Smooth muscle cell (in vitro differentiated cells): Measurements from ENCODE around the gene FOXO1. TPM values are rescaled to one million over a fixed set of nuclear protein-coding genes. Genes with fewer than 3 reads are reported as not detected.

Source experiments
- DNase-seq: peaks from one replicate; lab custom pipeline; 2025; ENCODE audit not compliant: unreplicated experiment; lab: John Stamatoyannopoulos, UW
- H2AFZ ChIP-seq: fragments of 200-600 bp; sonication (generic); 2 replicates; pipeline ENCODE4 v1.6.0; 2016; ENCODE audit warnings: antibody characterized with exemption, low read depth, mild to moderate bottlenecking
- H3F3A ChIP-seq: fragments of 200-600 bp; sonication (generic); 2 replicates; pipeline ENCODE4 v1.6.0; 2017; ENCODE audit warnings: antibody characterized with exemption, low read depth
- H3K27ac ChIP-seq: fragments of 200-600 bp; sonication (generic); 2 replicates; pipeline ENCODE4 v1.5.1; 2016; ENCODE audit warnings: low read depth, mild to moderate bottlenecking
- H3K27me3 ChIP-seq: fragments of 200-600 bp; sonication (generic); 2 replicates; pipeline ENCODE4 v1.6.1; 2016; ENCODE audit warnings: low read depth, mild to moderate bottlenecking
- H3K36me3 ChIP-seq: fragments of 200-600 bp; sonication (generic); 2 replicates; pipeline ENCODE4 v1.5.1; 2016; ENCODE audit warnings: low read depth
- H3K4me1 ChIP-seq: fragments of 200-600 bp; sonication (generic); 2 replicates; pipeline ENCODE4 v1.5.1; 2016; ENCODE audit warnings: low read depth
- H3K4me2 ChIP-seq: fragments of 200-600 bp; sonication (generic); 2 replicates; pipeline ENCODE4 v1.6.0; 2016; ENCODE audit warnings: mild to moderate bottlenecking
- H3K4me3 ChIP-seq: fragments of 200-600 bp; sonication (generic); 2 replicates; pipeline ENCODE4 v1.5.1; 2016; ENCODE audit warnings: mild to moderate bottlenecking
- H3K79me2 ChIP-seq: fragments of 200-600 bp; sonication (generic); 2 replicates; pipeline ENCODE4 v1.6.0; 2016; ENCODE audit warnings: low read depth, mild to moderate bottlenecking
- H3K9ac ChIP-seq: fragments of 200-600 bp; sonication (generic); 2 replicates; pipeline ENCODE4 v1.6.0; 2016; ENCODE audit warnings: low read depth
- H3K9me3 ChIP-seq: fragments of 200-600 bp; sonication (generic); replicated peaks from 2 replicates; pipeline ENCODE4 v1.5.1; 2016; ENCODE audit warnings: low read depth
- H4K20me1 ChIP-seq: fragments of 200-600 bp; sonication (generic); 2 replicates; pipeline ENCODE4 v1.6.0; 2016; ENCODE audit warnings: low read depth
- WGBS: methylation state at CpG from one replicate; pipeline ENCODE4 v1.1.7; 2016; ENCODE audit warnings: low lambda C conversion rate; 5-methylcytosine and 5-hydroxymethylcytosine counted together
- polyA plus RNA-seq: library from polyadenylated mRNA; unstranded; fragments of >200 nt; fragmentation: Nextera tagmentation; extraction: Ambion mirVana; gene quantifications from 2 replicates; pipeline ENCODE4 v1.2.1, GENCODE V29; 2016
- total RNA-seq: library from RNA; depleted of rRNA; stranded (reverse); fragments of >200 nt; gene quantifications from 2 replicates; pipeline ENCODE4 v1.2.3, GENCODE V29; 2014
- TF ChIP-seq, protein P1 (sequence below): fragments of 200-600 bp; sonication (generic); IDR thresholded peaks from 2 replicates; pipeline ENCODE4 v1.5.1; 2017; ENCODE audit warnings: borderline replicate concordance, mild to moderate bottlenecking, antibody characterized with exemption; ENCODE audit not compliant: insufficient read depth, poor library complexity, severe bottlenecking

FOXO1 gene
- total and polyA plus RNA-seq, 2 experiments from 2014 or later, result 17.0 to 19.9 TPM

DNA sequence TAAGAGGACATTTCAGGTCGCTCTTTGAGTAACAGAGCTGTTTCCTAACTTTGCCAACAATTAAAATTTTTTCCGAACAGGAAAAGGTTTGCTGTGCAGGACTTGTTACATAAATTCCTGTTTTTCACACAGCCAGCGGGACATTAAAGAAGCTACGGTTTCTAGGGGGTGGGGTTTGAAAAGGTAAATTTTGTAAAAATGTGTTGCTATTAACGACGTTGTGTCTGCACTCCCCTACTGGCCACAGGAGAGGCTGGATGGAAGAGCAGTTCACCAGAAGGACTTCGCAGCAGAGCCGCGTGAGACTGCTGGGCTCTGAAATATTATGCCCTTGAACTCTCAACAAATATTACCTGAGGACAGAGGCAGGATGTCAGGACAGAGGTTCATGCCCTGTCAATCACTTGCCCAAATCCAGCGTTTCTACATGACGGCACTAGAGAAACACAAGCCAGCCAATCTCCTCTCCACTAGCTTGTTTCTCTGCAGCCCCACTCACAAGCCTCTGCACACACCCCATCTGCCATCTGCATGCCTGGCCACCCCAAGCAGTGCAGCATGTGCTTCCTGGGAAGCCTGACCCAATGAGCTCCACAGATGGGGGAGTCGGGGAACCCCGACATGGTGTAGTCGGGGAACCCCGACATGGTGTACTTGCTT, 102.0 kb downstream of the FOXO1 start:
- Histone ChIP-seq H3K4me3 (no peak overlapping the region), H4K20me1 (peaks cover 88% of the 10 kb centered on the region), H3K4me1 (peaks cover 6% of the 10 kb centered on the region), H3K79me2 (peaks cover 36% of the 10 kb centered on the region), H3K27ac (no peak overlapping the region), H3K36me3 (no peaks in the 10 kb centered on the region), H3K9ac (no peak overlapping the region), H3K9me3 (no peaks in the 10 kb centered on the region), H3F3A (no peaks in the 10 kb centered on the region), H3K4me2 (peak overlapping the region; percentile 71), H2AFZ (no peak overlapping the region), H3K27me3 (no peaks in the 10 kb centered on the region)
- 73% methylated on average over 15 of the region's 15 CpGs for WGBS
- no peak for DNase-seq
- TF ChIP-seq, protein P1, sequence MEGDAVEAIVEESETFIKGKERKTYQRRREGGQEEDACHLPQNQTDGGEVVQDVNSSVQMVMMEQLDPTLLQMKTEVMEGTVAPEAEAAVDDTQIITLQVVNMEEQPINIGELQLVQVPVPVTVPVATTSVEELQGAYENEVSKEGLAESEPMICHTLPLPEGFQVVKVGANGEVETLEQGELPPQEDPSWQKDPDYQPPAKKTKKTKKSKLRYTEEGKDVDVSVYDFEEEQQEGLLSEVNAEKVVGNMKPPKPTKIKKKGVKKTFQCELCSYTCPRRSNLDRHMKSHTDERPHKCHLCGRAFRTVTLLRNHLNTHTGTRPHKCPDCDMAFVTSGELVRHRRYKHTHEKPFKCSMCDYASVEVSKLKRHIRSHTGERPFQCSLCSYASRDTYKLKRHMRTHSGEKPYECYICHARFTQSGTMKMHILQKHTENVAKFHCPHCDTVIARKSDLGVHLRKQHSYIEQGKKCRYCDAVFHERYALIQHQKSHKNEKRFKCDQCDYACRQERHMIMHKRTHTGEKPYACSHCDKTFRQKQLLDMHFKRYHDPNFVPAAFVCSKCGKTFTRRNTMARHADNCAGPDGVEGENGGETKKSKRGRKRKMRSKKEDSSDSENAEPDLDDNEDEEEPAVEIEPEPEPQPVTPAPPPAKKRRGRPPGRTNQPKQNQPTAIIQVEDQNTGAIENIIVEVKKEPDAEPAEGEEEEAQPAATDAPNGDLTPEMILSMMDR, result no peak

DNA sequence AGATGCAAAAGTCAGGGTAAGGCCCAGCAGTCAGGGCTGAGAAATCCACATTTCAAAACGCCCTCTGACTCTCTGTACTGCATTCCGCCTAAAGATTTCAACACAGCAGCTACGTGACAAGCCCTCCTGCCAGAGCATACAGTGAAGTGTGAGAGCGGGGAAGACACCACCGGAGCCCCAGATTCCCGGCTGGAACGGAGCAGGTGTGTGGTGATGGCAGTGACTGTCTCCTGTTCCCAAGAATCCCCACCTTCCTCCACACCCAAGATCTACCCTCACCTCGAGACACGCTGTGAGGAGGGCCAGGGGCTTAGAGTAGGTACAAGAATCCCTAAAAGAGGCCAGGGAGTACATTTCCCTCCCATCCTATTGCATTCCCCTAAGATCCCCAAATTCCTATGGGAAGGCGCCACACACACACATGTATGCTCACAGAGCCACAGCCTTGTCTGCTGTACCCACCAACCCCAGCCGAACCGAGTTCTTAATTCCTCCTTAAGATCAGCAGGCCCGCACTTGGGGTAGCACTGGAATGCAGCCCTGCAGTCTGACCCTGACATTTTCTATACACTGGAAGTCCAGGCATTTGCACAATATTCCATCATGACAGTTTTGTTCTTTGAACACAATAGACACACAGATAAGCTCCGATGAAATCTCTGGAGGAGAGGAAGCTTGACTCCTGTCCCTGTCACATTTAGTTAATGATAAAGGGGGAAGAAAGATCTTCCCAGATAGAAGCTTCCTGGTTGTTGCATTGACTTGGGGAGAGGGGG, 102.9 kb downstream of the FOXO1 start:
- H3K27ac ChIP-seq, result peak overlapping the region; percentile 22
- no peak for DNase-seq
- H4K20me1 ChIP-seq, result peaks cover 83% of the 10 kb centered on the region
- H3K9ac ChIP-seq, result no peak overlapping the region
- H3K4me1 ChIP-seq, result peaks cover 6% of the 10 kb centered on the region
- H3F3A ChIP-seq, result no peaks in the 10 kb centered on the region
- peaks cover 30% of the 10 kb centered on the region for H3K79me2 ChIP-seq
- no peak overlapping the region for H2AFZ ChIP-seq
- WGBS, result 47% methylated on average over 14 of the region's 14 CpGs
- TF ChIP-seq, protein P1, result no peak
- no peak overlapping the region for H3K4me3 ChIP-seq
- no peaks in the 10 kb centered on the region for H3K9me3 ChIP-seq
- H3K36me3 ChIP-seq, result no peaks in the 10 kb centered on the region
- no peaks in the 10 kb centered on the region for H3K27me3 ChIP-seq
- H3K4me2 ChIP-seq, result peak overlapping the region; percentile 71

- 48% methylated on average over 6 of the region's 6 CpGs for WGBS
- H3K4me2 ChIP-seq, result peak overlapping the region; percentile 71
- no peak for DNase-seq
- TF ChIP-seq, protein P1, result no peak
- H3F3A ChIP-seq, result no peaks in the 10 kb centered on the region
- H3K36me3 ChIP-seq, result no peaks in the 10 kb centered on the region
- H3K4me3 ChIP-seq, result no peak overlapping the region
- H3K79me2 ChIP-seq, result peaks cover 30% of the 10 kb centered on the region
- H4K20me1 ChIP-seq, result peaks cover 82% of the 10 kb centered on the region
- no peak overlapping the region for H3K9ac ChIP-seq
- no peak overlapping the region for H2AFZ ChIP-seq
- peak overlapping the region; percentile 22 for H3K27ac ChIP-seq
- no peaks in the 10 kb centered on the region for H3K27me3 ChIP-seq
- H3K4me1 ChIP-seq, result peaks cover 6% of the 10 kb centered on the region
- H3K9me3 ChIP-seq, result no peaks in the 10 kb centered on the region
Measured at GRCh38 chr13:40562975-40563349, 103.5 kb downstream of the FOXO1 start.
